Left kidney (tissue), 2 donors: ENCODE measurements around the gene PIP5K1B. TPM values are rescaled to one million over a fixed set of nuclear protein-coding genes. Genes with fewer than 3 reads are reported as not detected.

Source experiments
- DNase-seq: peaks from one replicate; pipeline ENCODE4 v3.0.0-alpha.2; 2013
- polyA plus RNA-seq: library from polyadenylated mRNA; unstranded; fragments of 120-200 nt; gene quantifications from one replicate; pipeline ENCODE4 v1.2.1, GENCODE V29; 2013; ENCODE audit not compliant: insufficient read length

PIP5K1B gene
- polyA plus RNA-seq, 1 donor = 7.1 TPM

GRCh38 chr9:68707801-68708488 is 2.9 kb downstream of the PIP5K1B start:
- DNase-seq = no peak

GRCh38 chr9:68708513-68708912 is 3.5 kb downstream of the PIP5K1B start:
- DNase-seq = no peak

- no peak for DNase-seq
Observed at GRCh38 chr9:68709291-68710110, 4.5 kb downstream of the PIP5K1B start.

GRCh38 chr9:68710111-68710471 is 5.1 kb downstream of the PIP5K1B start:
- DNase-seq = no peak

GRCh38 chr9:68711281-68711680 is 6.2 kb downstream of the PIP5K1B start:
- no peak for DNase-seq

GRCh38 chr9:68711932-68712331 is 6.9 kb downstream of the PIP5K1B start:
- DNase-seq = no peak

- DNase-seq = no peak
Observed at GRCh38 chr9:68714416-68715180, 9.6 kb downstream of the PIP5K1B start.

GRCh38 chr9:68715181-68715456 is 10.1 kb downstream of the PIP5K1B start:
- DNase-seq = no peak

- no peak for DNase-seq
Observed at GRCh38 chr9:68717552-68718443, 12.8 kb downstream of the PIP5K1B start.

- DNase-seq = no peak
Observed at GRCh38 chr9:68719847-68720246, 14.8 kb downstream of the PIP5K1B start.

- no peak for DNase-seq
Observed at GRCh38 chr9:68720656-68721313, 15.7 kb downstream of the PIP5K1B start.

- DNase-seq = no peak
Observed at GRCh38 chr9:68721666-68722330, 16.8 kb downstream of the PIP5K1B start.

- no peak for DNase-seq
Observed at GRCh38 chr9:68725070-68725469, 20.0 kb downstream of the PIP5K1B start.

- no peak for DNase-seq
Observed at GRCh38 chr9:68726489-68726888, 21.4 kb downstream of the PIP5K1B start.

GRCh38 chr9:68727636-68728035 is 22.6 kb downstream of the PIP5K1B start:
- no peak for DNase-seq

GRCh38 chr9:68728731-68729130 is 23.7 kb downstream of the PIP5K1B start:
- DNase-seq = no peak

- DNase-seq = no peak
Observed at GRCh38 chr9:68730570-68731235, 25.7 kb downstream of the PIP5K1B start.

GRCh38 chr9:68731857-68732256 is 26.8 kb downstream of the PIP5K1B start:
- no peak for DNase-seq

- DNase-seq = no peak
Observed at GRCh38 chr9:68732405-68733020, 27.5 kb downstream of the PIP5K1B start.

- DNase-seq = no peak
Observed at GRCh38 chr9:68733021-68733405, 28.0 kb downstream of the PIP5K1B start.
